B cell (primary cell): Measurements from ENCODE around the gene SKAP2. TPM values are rescaled to one million over a fixed set of nuclear protein-coding genes. Genes with fewer than 3 reads are reported as not detected.

Experiments
- ATAC-seq: fragments of 200-7000 bp; cut with Tn5 transposase; one replicate; pipeline ENCODE4 v1.10.0; 2021; ENCODE audit warnings: low read depth, mild to moderate bottlenecking, moderate number of reproducible peaks, moderate library complexity
- CTCF ChIA-PET: fragments of 350-600 bp; sonication (Branson Sonifier 250); formaldehyde crosslinking; loops from one replicate; lab custom pipeline; 2021; ENCODE audit warnings: antibody characterized with exemption, inconsistent platforms; lab: Charles Lee
- POLR2A ChIA-PET: fragments of 350-600 bp; sonication (Branson Sonifier 250); formaldehyde crosslinking; loops from one replicate; lab custom pipeline; 2021; ENCODE audit warnings: antibody characterized with exemption; lab: Charles Lee
- DNase-seq: peaks from one replicate; pipeline ENCODE4 v3.0.0; 2013
- H2AFZ ChIP-seq: 2 replicates; pipeline ENCODE4 v1.6.1; 2012; ENCODE audit warnings: mild to moderate bottlenecking, low read depth, low read length; ENCODE audit not compliant: insufficient read depth, poor library complexity, severe bottlenecking
- H3K27ac ChIP-seq, 2 donors: 1 replicate in 1 of 2; 2 replicates in 1 of 2; pipeline ENCODE4 v1.5.1; 2012 to 2013; ENCODE audit warnings: low read length in 2 of 2, mild to moderate bottlenecking in 2 of 2, moderate library complexity in 1 of 2
- H3K27me3 ChIP-seq, 4 experiments: fragments of 200-600 bp in 1 of 4; sonication (generic) in 1 of 4; replicated peaks in 1 of 4; 1 replicate in 2 of 4; 2 replicates in 2 of 4; pipeline versions ENCODE4 v1.6.1 to v1.7.0; 2013 to 2016; ENCODE audit warnings: low read length in 3 of 4, mild to moderate bottlenecking in 2 of 4, mixed read lengths in 1 of 4, moderate library complexity in 1 of 4; ENCODE audit not compliant: insufficient read depth in 4 of 4, control insufficient read depth in 3 of 4; ENCODE audit errors: control extremely low read depth in 1 of 4
- H3K36me3 ChIP-seq, 2 experiments: replicated peaks in 1 of 2; 1 replicate in 1 of 2; 2 replicates in 1 of 2; pipeline versions ENCODE4 v1.6.1 to v1.7.1; 2013; ENCODE audit warnings: low read length in 1 of 2; ENCODE audit not compliant: insufficient read depth in 2 of 2, control insufficient read depth in 1 of 2; ENCODE audit errors: control extremely low read depth in 1 of 2, extremely low read depth in 1 of 2
- H3K4me1 ChIP-seq, 2 donors: fragments of 200-600 bp in 1 of 2; sonication (generic) in 1 of 2; 1 replicate in 1 of 2; 2 replicates in 1 of 2; pipeline versions ENCODE4 v1.5.1 to v1.6.1; 2013 to 2017; ENCODE audit warnings: low read length in 2 of 2; ENCODE audit not compliant: control insufficient read depth in 2 of 2, insufficient read depth in 2 of 2
- H3K4me2 ChIP-seq: replicated peaks from 2 replicates; pipeline ENCODE3; 2012; ENCODE audit warnings: mild to moderate bottlenecking, low read depth, low read length; ENCODE audit not compliant: poor library complexity, severe bottlenecking
- H3K4me3 ChIP-seq, 5 experiments: fragments of 200-600 bp in 1 of 5; sonication (generic) in 1 of 5; 1 replicate in 3 of 5; 2 replicates in 2 of 5; pipeline versions ENCODE4 v1.5.1 to v1.7.0; 2011 to 2016; ENCODE audit warnings: low read length in 4 of 5, mild to moderate bottlenecking in 4 of 5, low read depth in 2 of 5, control low read depth in 1 of 5, moderate library complexity in 1 of 5; ENCODE audit not compliant: insufficient read depth in 1 of 5; ENCODE audit errors: control extremely low read depth in 1 of 5, extremely low read depth in 1 of 5
- H3K79me2 ChIP-seq: fragments of 200-600 bp; sonication (generic); one replicate; pipeline ENCODE4 v1.6.0; 2016; ENCODE audit warnings: low read length; ENCODE audit not compliant: control insufficient read depth, insufficient read depth
- H3K9ac ChIP-seq: fragments of 200-600 bp; sonication (generic); 2 replicates; pipeline ENCODE4 v1.6.1; 2017; ENCODE audit warnings: mild to moderate bottlenecking, low read length, moderate library complexity
- H3K9me3 ChIP-seq, 3 donors: one replicate each; pipeline versions ENCODE4 v1.6.1 to v1.7.1; 2013; ENCODE audit warnings: low read length in 2 of 3; ENCODE audit not compliant: control insufficient read depth in 2 of 3, insufficient read depth in 1 of 3; ENCODE audit errors: control extremely low read depth in 1 of 3
- H4K20me1 ChIP-seq: 2 replicates; pipeline ENCODE4 v1.6.0; 2012; ENCODE audit warnings: mild to moderate bottlenecking, low read length; ENCODE audit not compliant: insufficient read depth, control insufficient read depth, poor library complexity, severe bottlenecking
- H3K27ac Mint-ChIP-seq: one replicate; pipeline ENCODE4 v1.8.0; 2021; ENCODE audit warnings: mixed read lengths
- H3K27me3 Mint-ChIP-seq: one replicate; pipeline ENCODE4 v1.8.0; 2021; ENCODE audit warnings: mixed read lengths
- H3K4me1 Mint-ChIP-seq: one replicate; pipeline ENCODE4 v1.8.0; 2021; ENCODE audit warnings: mixed read lengths
- H3K4me3 Mint-ChIP-seq: one replicate; pipeline ENCODE4 v1.8.0; 2021; ENCODE audit warnings: mixed read lengths
- H3K9me3 Mint-ChIP-seq: one replicate; pipeline ENCODE4 v1.8.0; 2022; ENCODE audit warnings: mixed read lengths; ENCODE audit not compliant: insufficient read depth
- EZH2 ChIP-seq: IDR thresholded peaks from 2 replicates; pipeline ENCODE4 v1.6.1; 2012; ENCODE audit warnings: borderline replicate concordance, low read depth, mild to moderate bottlenecking, moderate library complexity, low read length; ENCODE audit not compliant: insufficient read depth, poor library complexity, severe bottlenecking
- WGBS: methylation state at CpG from one replicate; pipeline ENCODE4 v1.1.5; 2013; ENCODE audit warnings: missing lambda C conversion rate; ENCODE audit not compliant: insufficient coverage; 5-methylcytosine and 5-hydroxymethylcytosine counted together
- intact Hi-C: fragments of 100-400 bp; cut with micrococcal nuclease; formaldehyde crosslinking; loops from one replicate; pipeline ENCODE4 v1.10.0; 2022
- polyA plus RNA-seq: library from polyadenylated mRNA; depleted of rRNA; stranded (reverse); fragments of >200 nt; gene quantifications from 2 replicates; pipeline ENCODE4 v1.2.3, GENCODE V29; 2012
- total RNA-seq, 2 donors: library from RNA; stranded (reverse); fragments of 120-200 nt in 1 of 2; gene quantifications; 1 replicate in 1 of 2; 2 replicates in 1 of 2; pipeline versions ENCODE4 v1.2.3 to v1.2.4, GENCODE V29; 2013 to 2022
- TF ChIP-seq, protein P1 (sequence below): fragments of 200-600 bp; IDR thresholded peaks from one replicate; pipeline ENCODE4 v1.8.0; 2022; ENCODE audit warnings: antibody characterized with exemption, mild to moderate bottlenecking

SKAP2 gene
- total and polyA plus RNA-seq, 2 donors (not counting 1 experiment from before 2014, with no cell fraction given): 12.8 to 58.4 TPM

DNA sequence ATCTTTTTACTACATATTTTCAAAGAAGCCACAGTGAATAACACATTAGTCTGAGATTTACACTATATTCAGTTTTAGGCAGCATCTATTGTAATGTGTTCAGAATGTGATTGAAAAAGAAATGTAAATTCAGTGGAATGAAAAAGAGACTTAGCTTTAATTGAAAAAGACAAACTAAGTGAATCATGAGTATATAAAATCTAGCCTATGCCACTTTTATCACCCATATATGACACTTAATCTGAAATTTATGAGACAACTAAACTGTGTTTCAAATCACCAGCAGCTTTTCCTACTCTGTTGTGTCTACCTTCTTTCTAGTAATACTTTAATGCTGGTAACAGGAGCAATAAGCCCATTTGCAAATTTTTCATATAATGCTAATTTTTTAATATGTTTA lies 4.7 kb downstream of the SKAP2 start:
- Histone ChIP-seq H3K9me3 (no peaks in the 10 kb centered on the region), H2AFZ (no peak overlapping the region), H3K27ac (no peak overlapping the region), H4K20me1 (peaks cover 3% of the 10 kb centered on the region), H3K4me1 (peaks cover 22 to 42% of the 10 kb centered on the region in 2 donors), H3K9ac (no peak overlapping the region), H3K79me2 (peaks cover 80% of the 10 kb centered on the region), H3K4me3 (no peak overlapping the region), H3K36me3 (peaks cover 0 to 1% of the 10 kb centered on the region in 2 experiments), H3K4me2 (no peak overlapping the region), H3K27me3 (no peaks in the 10 kb centered on the region)
- POLR2A ChIA-PET: no interaction called here
- DNase-seq (no peak), ATAC-seq (no peak)
- intact Hi-C loops: loop anchor here (5.0 to 10.0 kb wide), 5 partner anchors 177 to 995 kb away; no protein-coding TSS in a partner anchor
- no peaks in the 10 kb centered on the region for H3K27me3 Mint-ChIP-seq
- CTCF ChIA-PET: interaction anchor here (1.1 to 1.3 kb wide), 2 partner anchors 14 to 29 kb away, joined by 4 to 5 read pairs; no protein-coding TSS in a partner anchor
- H3K4me3 Mint-ChIP-seq: no peak overlapping the region
- TF ChIP-seq, protein P1, sequence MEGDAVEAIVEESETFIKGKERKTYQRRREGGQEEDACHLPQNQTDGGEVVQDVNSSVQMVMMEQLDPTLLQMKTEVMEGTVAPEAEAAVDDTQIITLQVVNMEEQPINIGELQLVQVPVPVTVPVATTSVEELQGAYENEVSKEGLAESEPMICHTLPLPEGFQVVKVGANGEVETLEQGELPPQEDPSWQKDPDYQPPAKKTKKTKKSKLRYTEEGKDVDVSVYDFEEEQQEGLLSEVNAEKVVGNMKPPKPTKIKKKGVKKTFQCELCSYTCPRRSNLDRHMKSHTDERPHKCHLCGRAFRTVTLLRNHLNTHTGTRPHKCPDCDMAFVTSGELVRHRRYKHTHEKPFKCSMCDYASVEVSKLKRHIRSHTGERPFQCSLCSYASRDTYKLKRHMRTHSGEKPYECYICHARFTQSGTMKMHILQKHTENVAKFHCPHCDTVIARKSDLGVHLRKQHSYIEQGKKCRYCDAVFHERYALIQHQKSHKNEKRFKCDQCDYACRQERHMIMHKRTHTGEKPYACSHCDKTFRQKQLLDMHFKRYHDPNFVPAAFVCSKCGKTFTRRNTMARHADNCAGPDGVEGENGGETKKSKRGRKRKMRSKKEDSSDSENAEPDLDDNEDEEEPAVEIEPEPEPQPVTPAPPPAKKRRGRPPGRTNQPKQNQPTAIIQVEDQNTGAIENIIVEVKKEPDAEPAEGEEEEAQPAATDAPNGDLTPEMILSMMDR: no peak
- no peak for TF ChIP-seq EZH2
- no peak overlapping the region for H3K27ac Mint-ChIP-seq
- no peaks in the 10 kb centered on the region for H3K9me3 Mint-ChIP-seq
- H3K4me1 Mint-ChIP-seq: peaks cover 65% of the 10 kb centered on the region

DNA sequence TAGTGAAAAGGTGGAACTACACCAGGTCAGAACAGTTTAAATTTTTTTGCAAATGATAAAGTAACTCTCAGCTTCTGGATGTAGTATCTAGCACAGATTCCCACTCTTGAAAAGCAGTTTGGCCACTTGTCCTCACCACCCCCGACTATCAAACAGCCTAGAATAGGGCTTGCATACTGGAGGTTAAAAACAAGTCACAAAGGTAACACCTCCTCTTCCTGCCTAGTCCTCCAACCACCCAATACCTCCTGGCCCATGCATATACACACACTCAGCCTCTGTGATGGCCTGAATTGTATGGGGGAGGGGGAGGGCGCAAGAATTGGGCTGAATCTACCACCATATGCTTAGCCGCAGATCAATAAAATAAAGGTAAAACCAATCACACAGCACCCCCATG lies 5.7 kb downstream of the SKAP2 start:
- TF ChIP-seq, protein P1: no peak
- no peak for TF ChIP-seq EZH2
- Histone ChIP-seq H3K9me3 (no peaks in the 10 kb centered on the region), H3K27me3 (no peaks in the 10 kb centered on the region), H3K4me3 (peak overlapping the region in 1 of 5 experiments; percentile 62), H3K9ac (peak overlapping the region; percentile 51), H4K20me1 (peaks cover 3% of the 10 kb centered on the region), H3K79me2 (peaks cover 80% of the 10 kb centered on the region), H3K27ac (no peak overlapping the region), H3K36me3 (peaks cover 0 to 1% of the 10 kb centered on the region in 2 experiments), H2AFZ (peak overlapping the region; percentile 49), H3K4me2 (peak overlapping the region; percentile 79), H3K4me1 (peaks cover 22 to 42% of the 10 kb centered on the region in 2 donors)
- no peak for DNase-seq
- 25% methylated on average over 1 of the region's 3 CpGs for WGBS
- no peaks in the 10 kb centered on the region for H3K9me3 Mint-ChIP-seq
- ATAC-seq: peak; percentile 21
- peak overlapping the region; percentile 87 for H3K27ac Mint-ChIP-seq
- H3K27me3 Mint-ChIP-seq: no peaks in the 10 kb centered on the region
- ChIA-PET POLR2A (no interaction called here), CTCF (interaction anchor here (0.6 to 1.8 kb wide), 2 partner anchors 177 to 524 kb away, joined by 3 to 4 read pairs; no protein-coding TSS in a partner anchor)
- peaks cover 58% of the 10 kb centered on the region for H3K4me1 Mint-ChIP-seq
- H3K4me3 Mint-ChIP-seq: peak overlapping the region; percentile 90
- intact Hi-C loops: loop anchor here (5.0 to 10.0 kb wide), 2 partner anchors 176 to 994 kb away; no protein-coding TSS in a partner anchor
